HepG2 (cell line): ENCODE data around the gene IL16. TPM values are rescaled to one million over a fixed set of nuclear protein-coding genes. Genes with fewer than 3 reads are reported as not detected.

Source experiments
- ATAC-seq: fragments of 200-7000 bp; cut with Tn5 transposase; 3 replicates; pipeline ENCODE4 v1.9.1; 2020; ENCODE audit warnings: mild to moderate bottlenecking, moderate library complexity
- BruUV-seq: library from RNA; stranded (reverse); fragments of 400-500 nt; replicated peaks from 2 replicates; lab custom pipeline; 2021; lab: Mats Ljungman, UMichigan
- CTCF ChIA-PET: fragments of 300-600 bp; formaldehyde crosslinking; extraction: SDS; loops from one replicate; lab custom pipeline; 2021; ENCODE audit warnings: low total read pairs, inconsistent platforms, low intra/inter-chr PET ratio; lab: Yijun Ruan, JAX
- POLR2A ChIA-PET: fragments of 350-600 bp; sonication (Branson Sonifier 250); formaldehyde crosslinking; loops from one replicate; lab custom pipeline; 2020; ENCODE audit warnings: antibody characterized with exemption, inconsistent platforms; lab: Yijun Ruan, JAX
- DNase-seq: peaks from one replicate; pipeline ENCODE4 v3.0.0-alpha.2; 2015; ENCODE audit warnings: low spot score
- FAIRE-seq: peaks from 3 replicates; lab custom pipeline; 2011; peaks lifted over from hg19 to GRCh38; lab: Jason Lieb, UNC
- H2AFZ ChIP-seq: one replicate; pipeline ENCODE4 v1.6.1; 2011; ENCODE audit warnings: low read length, inconsistent platforms
- H3K27ac ChIP-seq: fragments of 300-600 bp; 3 replicates; pipeline ENCODE4 v1.8.0; 2011; ENCODE audit warnings: mixed run types, mild to moderate bottlenecking, mixed read lengths, low read length, inconsistent platforms; ENCODE audit not compliant: insufficient read depth; ENCODE audit errors: extremely low read length
- H3K27me3 ChIP-seq, 2 experiments: fragments of 200-600 bp in 1 of 2; 2 replicates in 1 of 2; 3 replicates in 1 of 2; pipeline versions ENCODE4 v1.6.0 to v1.8.0; 2011; ENCODE audit warnings: low read length in 2 of 2, mild to moderate bottlenecking in 2 of 2, moderate library complexity in 2 of 2, inconsistent platforms in 1 of 2; ENCODE audit not compliant: insufficient read depth in 2 of 2, control insufficient read depth in 1 of 2
- H3K36me3 ChIP-seq, 2 experiments: fragments of 200-600 bp in 1 of 2; replicated peaks in 1 of 2; 2 replicates in 1 of 2; 3 replicates in 1 of 2; pipeline versions ENCODE4 v1.5.1 to v1.8.0; 2011; ENCODE audit warnings: low read length in 2 of 2, inconsistent platforms in 1 of 2; ENCODE audit not compliant: insufficient read depth in 2 of 2, control insufficient read depth in 1 of 2
- H3K4me1 ChIP-seq: 2 replicates; pipeline ENCODE4 v1.5.1; 2012; ENCODE audit warnings: low read length, inconsistent platforms; ENCODE audit not compliant: insufficient read depth
- H3K4me2 ChIP-seq: 2 replicates; pipeline ENCODE4 v1.6.0; 2011; ENCODE audit warnings: low read depth, low read length, inconsistent platforms
- H3K4me3 ChIP-seq, 3 experiments: fragments of 200-600 bp in 1 of 3; sonication (generic), shearing (Covaris generic) in 1 of 3; replicated peaks in 1 of 3; 2 replicates each; pipeline ENCODE4 v1.5.1; 2011 to 2016; ENCODE audit warnings: low read length in 3 of 3, inconsistent platforms in 2 of 3, low read depth in 2 of 3, mild to moderate bottlenecking in 2 of 3, control low read depth in 1 of 3, mixed read lengths in 1 of 3; ENCODE audit not compliant: insufficient read depth in 1 of 3
- H3K79me2 ChIP-seq: one replicate; pipeline ENCODE4 v1.6.1; 2011; ENCODE audit warnings: low read length, inconsistent platforms; ENCODE audit not compliant: insufficient read depth
- H3K9ac ChIP-seq: 2 replicates; pipeline ENCODE4 v1.6.0; 2011; ENCODE audit warnings: mild to moderate bottlenecking, low read depth, low read length, inconsistent platforms; ENCODE audit not compliant: insufficient read depth
- H3K9me3 ChIP-seq: 2 replicates; pipeline ENCODE4 v1.5.1; 2012; ENCODE audit warnings: mild to moderate bottlenecking, low read length
- H4K20me1 ChIP-seq: 2 replicates; pipeline ENCODE4 v1.6.0; 2011; ENCODE audit warnings: inconsistent platforms, mild to moderate bottlenecking, low read length, moderate library complexity; ENCODE audit not compliant: insufficient read depth
- ATF1 ChIP-seq: IDR thresholded peaks from 2 replicates; pipeline ENCODE4 v1.6.1; 2016; ENCODE audit warnings: mild to moderate bottlenecking, control low read depth
- CCDC6 ChIP-seq: sonication (generic); formaldehyde crosslinking; IDR thresholded peaks from 2 replicates; pipeline ENCODE4 v1.8.1; 2022; ENCODE audit warnings: mild to moderate bottlenecking, missing genetic modification reagents, moderate library complexity
- FOXA3 ChIP-seq: IDR thresholded peaks from 2 replicates; pipeline ENCODE4 v1.6.1; 2016; ENCODE audit warnings: missing genetic modification reagents, missing compliant biosample characterization
- NFRKB ChIP-seq: fragments of 450-650 bp; IDR thresholded peaks from 2 replicates; pipeline ENCODE4 v1.6.1; 2017
- RBM39 ChIP-seq: fragments of 200-400 bp; formaldehyde crosslinking; IDR thresholded peaks from one replicate; pipeline ENCODE4 v1.6.1; 2018; ENCODE audit warnings: antibody characterized with exemption, mild to moderate bottlenecking, low read depth, low read length; ENCODE audit not compliant: poor library complexity, severe bottlenecking
- RCOR2 ChIP-seq: IDR thresholded peaks from 2 replicates; pipeline ENCODE4 v1.6.1; 2016; ENCODE audit warnings: missing biosample characterization, missing genetic modification reagents
- SP5 ChIP-seq: IDR thresholded peaks from 2 replicates; pipeline ENCODE4 v1.6.1; 2016; ENCODE audit warnings: low read depth, borderline replicate concordance
- SRF ChIP-seq: IDR thresholded peaks from 2 replicates; pipeline ENCODE4 v1.6.1; 2011; ENCODE audit warnings: mild to moderate bottlenecking, low read depth, low read length, moderate library complexity
- TCF7L2 ChIP-seq: IDR thresholded peaks from 2 replicates; pipeline ENCODE4 v1.6.1; 2011; ENCODE audit warnings: mild to moderate bottlenecking, low read depth, low read length, moderate library complexity
- TOE1 ChIP-seq: sonication (generic); formaldehyde crosslinking; IDR thresholded peaks from 2 replicates; pipeline ENCODE4 v1.4.0; 2020; ENCODE audit warnings: mild to moderate bottlenecking, missing genetic modification reagents
- ZFP37 ChIP-seq: sonication (generic); formaldehyde crosslinking; IDR thresholded peaks from 2 replicates; pipeline ENCODE4 v1.4.0; 2020; ENCODE audit warnings: missing genetic modification reagents, borderline replicate concordance
- ZFYVE20 ChIP-seq: sonication (generic); formaldehyde crosslinking; IDR thresholded peaks from 2 replicates; pipeline ENCODE4 v1.8.0; 2023; ENCODE audit warnings: low read depth, mild to moderate bottlenecking, moderate library complexity, missing genetic modification reagents, borderline replicate concordance
- ZNF12 ChIP-seq: sonication (generic); formaldehyde crosslinking; IDR thresholded peaks from 2 replicates; pipeline ENCODE4 v1.5.0; 2020; ENCODE audit warnings: missing genetic modification reagents
- ZNF343 ChIP-seq: sonication (generic); formaldehyde crosslinking; IDR thresholded peaks from 2 replicates; pipeline ENCODE4 v1.4.0; 2020; ENCODE audit warnings: mild to moderate bottlenecking, missing genetic modification reagents
- ZNF737 ChIP-seq: sonication (generic); formaldehyde crosslinking; IDR thresholded peaks from 2 replicates; pipeline ENCODE4 v1.5.0; 2020; ENCODE audit warnings: missing genetic modification reagents, mild to moderate bottlenecking, borderline replicate concordance
- ZNF773 ChIP-seq: sonication (generic); formaldehyde crosslinking; IDR thresholded peaks from 2 replicates; pipeline ENCODE4 v1.4.0; 2020; ENCODE audit warnings: missing genetic modification reagents, borderline replicate concordance
- ZNF776 ChIP-seq: sonication (generic); formaldehyde crosslinking; IDR thresholded peaks from 2 replicates; pipeline ENCODE4 v1.4.0; 2020; ENCODE audit warnings: mild to moderate bottlenecking, missing genetic modification reagents
- ZNF841 ChIP-seq: sonication (generic); formaldehyde crosslinking; IDR thresholded peaks from 2 replicates; pipeline ENCODE4 v1.8.1; 2023; ENCODE audit warnings: missing genetic modification reagents, borderline replicate concordance
- WGBS: methylation state at CpG from one replicate; pipeline ENCODE4 v1.1.6; 2017; ENCODE audit warnings: low lambda C conversion rate; 5-methylcytosine and 5-hydroxymethylcytosine counted together
- in situ Hi-C: cut with HindIII; loops from 2 replicates; pipeline ENCODE4 v1.10.0; 2017; ENCODE audit warnings: low pct_unique_long_range_greater_than_20kb; ENCODE audit not compliant: extremely low pct_ligation_motif_present
- intact Hi-C: fragments of 100-400 bp; cut with micrococcal nuclease; formaldehyde crosslinking; loops from one replicate; pipeline ENCODE4 v1.10.0; 2022; ENCODE audit not compliant: unreplicated experiment
- polyA plus RNA-seq, 8 experiments: library from polyadenylated mRNA; depleted of rRNA in 3 of 8; stranded (reverse) in 7 of 8; unstranded in 1 of 8; fragments of >200 nt; fragmentation: Illumina TruSeq in 4 of 8; extraction: Trizol in 4 of 8; gene quantifications; 2 replicates each; pipeline versions ENCODE4 v1.2.1 to v1.2.3, GENCODE V29; 2011 to 2016; ENCODE audit warnings: low read depth in 4 of 8, missing spikeins in 1 of 8, mixed read lengths in 1 of 8; ENCODE audit not compliant: insufficient read depth in 1 of 8
- total RNA-seq, 5 experiments: library from RNA; depleted of rRNA; stranded (reverse); fragments of >200 nt; fragmentation: Illumina TruSeq; extraction: Trizol; gene quantifications; 2 replicates each; pipeline ENCODE4 v1.2.3, GENCODE V29; 2016; ENCODE audit warnings: low read depth in 1 of 5
- TF ChIP-seq, protein P1 (sequence below): sonication (generic); formaldehyde crosslinking; IDR thresholded peaks from 2 replicates; pipeline ENCODE4 v1.4.0; 2020; ENCODE audit warnings: missing genetic modification reagents

The IL16 gene
- total and polyA plus RNA-seq, 2 of the 13 experiments (the other 11 are each of a cell fraction or from before 2014, with no cell fraction given) = 0.03 TPM; not detected in 1

DNA sequence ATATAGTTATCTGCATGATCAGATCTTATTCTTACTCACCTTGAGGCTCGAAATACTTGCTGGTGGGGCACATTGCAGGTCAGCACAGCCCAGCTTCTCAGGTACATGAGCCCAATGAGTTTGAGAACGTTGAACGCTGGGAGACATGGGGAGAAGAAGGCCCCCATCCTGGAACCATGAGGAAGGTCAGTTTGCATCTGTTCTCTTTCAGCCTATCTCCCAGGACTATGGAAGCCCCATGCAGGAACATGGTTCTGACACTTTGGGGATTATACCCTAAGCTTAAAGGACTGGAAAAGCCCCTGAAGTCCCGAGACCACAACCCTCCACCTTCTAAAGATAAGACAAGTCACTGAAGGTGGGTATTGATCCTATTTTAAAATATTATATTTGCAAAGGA lies 144.7 kb downstream of the IL16 start:
- ChIA-PET CTCF (no interaction called here), POLR2A (no interaction called here)
- no peak for TF ChIP-seq ZNF737 (CRISPR knock-in tag)
- no peaks in the 10 kb centered on the region for H3K36me3 ChIP-seq
- no peaks in the 10 kb centered on the region for H3K9me3 ChIP-seq
- 56% methylated on average over 4 of the region's 4 CpGs for WGBS
- H2AFZ ChIP-seq = no peak overlapping the region
- intact Hi-C loops = no loop called here
- DNase-seq = no peak
- in situ Hi-C loops = no loop called here
- no TSS peak for BruUV-seq
- H3K4me2 ChIP-seq = no peak overlapping the region
- H3K4me3 ChIP-seq = no peak overlapping the region
- FAIRE-seq = no peak
- no peak for ATAC-seq
- no peaks in the 10 kb centered on the region for H3K79me2 ChIP-seq
- H3K9ac ChIP-seq = no peak overlapping the region
- H3K27me3 ChIP-seq = no peaks in the 10 kb centered on the region; a peak in 1 of 5 replicates
- H4K20me1 ChIP-seq = no peaks in the 10 kb centered on the region
- no peaks in the 10 kb centered on the region for H3K4me1 ChIP-seq
- H3K27ac ChIP-seq = no peak overlapping the region

DNA sequence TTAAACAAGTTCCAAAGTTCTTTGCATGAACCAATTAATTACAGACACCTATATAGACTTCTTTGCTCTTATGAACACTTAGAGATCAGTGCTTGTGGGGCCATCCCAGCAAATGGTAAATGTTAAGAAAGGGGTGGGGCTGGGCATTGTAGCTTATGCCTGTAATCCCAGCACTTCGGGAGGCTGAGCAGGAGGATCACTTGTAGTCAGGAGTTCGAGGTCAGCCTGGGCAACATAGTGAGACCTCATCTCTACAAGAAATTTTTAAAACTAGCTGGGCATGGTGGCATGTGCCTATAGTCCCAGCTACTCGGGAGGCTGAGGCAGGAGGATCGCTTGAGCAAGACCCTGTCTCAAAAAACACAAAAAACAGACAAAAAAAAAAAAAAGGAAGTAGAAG lies 146.7 kb downstream of the IL16 start:
- no peaks in the 10 kb centered on the region for H4K20me1 ChIP-seq
- no peaks in the 10 kb centered on the region for H3K4me1 ChIP-seq
- DNase-seq (no peak), FAIRE-seq (no peak), ATAC-seq (no peak)
- CTCF ChIA-PET = no interaction called here
- H3K9ac ChIP-seq = no peak overlapping the region
- no peaks in the 10 kb centered on the region for H3K79me2 ChIP-seq
- 12% methylated on average over 4 of the region's 4 CpGs for WGBS
- H3K9me3 ChIP-seq = no peaks in the 10 kb centered on the region
- H3K4me3 ChIP-seq = no peak overlapping the region
- POLR2A ChIA-PET = no interaction called here
- H3K27me3 ChIP-seq = no peaks in the 10 kb centered on the region; a peak in 1 of 5 replicates
- intact Hi-C loops (no loop called here), in situ Hi-C loops (no loop called here)
- BruUV-seq = no TSS peak
- no peak overlapping the region for H2AFZ ChIP-seq
- H3K4me2 ChIP-seq = no peak overlapping the region
- H3K36me3 ChIP-seq = no peaks in the 10 kb centered on the region
- no peak overlapping the region for H3K27ac ChIP-seq
- TF ChIP-seq FOXA3 (CRISPR knock-in tag) = no peak
- TF ChIP-seq NFRKB = no peak
- no peak for TF ChIP-seq SP5 (CRISPR knock-in tag)
- no peak for TF ChIP-seq ZFYVE20 (CRISPR knock-in tag)
- TF ChIP-seq ZNF776 = no peak
- no peak for TF ChIP-seq ZFP37 (CRISPR knock-in tag)
- TF ChIP-seq ZNF343 (CRISPR knock-in tag) = no peak
- no peak for TF ChIP-seq TCF7L2
- TF ChIP-seq CCDC6 (CRISPR knock-in tag) = no peak
- no peak for TF ChIP-seq SRF
- TF ChIP-seq ZNF841 = no peak
- TF ChIP-seq RCOR2 = no peak
- TF ChIP-seq, protein P1, sequence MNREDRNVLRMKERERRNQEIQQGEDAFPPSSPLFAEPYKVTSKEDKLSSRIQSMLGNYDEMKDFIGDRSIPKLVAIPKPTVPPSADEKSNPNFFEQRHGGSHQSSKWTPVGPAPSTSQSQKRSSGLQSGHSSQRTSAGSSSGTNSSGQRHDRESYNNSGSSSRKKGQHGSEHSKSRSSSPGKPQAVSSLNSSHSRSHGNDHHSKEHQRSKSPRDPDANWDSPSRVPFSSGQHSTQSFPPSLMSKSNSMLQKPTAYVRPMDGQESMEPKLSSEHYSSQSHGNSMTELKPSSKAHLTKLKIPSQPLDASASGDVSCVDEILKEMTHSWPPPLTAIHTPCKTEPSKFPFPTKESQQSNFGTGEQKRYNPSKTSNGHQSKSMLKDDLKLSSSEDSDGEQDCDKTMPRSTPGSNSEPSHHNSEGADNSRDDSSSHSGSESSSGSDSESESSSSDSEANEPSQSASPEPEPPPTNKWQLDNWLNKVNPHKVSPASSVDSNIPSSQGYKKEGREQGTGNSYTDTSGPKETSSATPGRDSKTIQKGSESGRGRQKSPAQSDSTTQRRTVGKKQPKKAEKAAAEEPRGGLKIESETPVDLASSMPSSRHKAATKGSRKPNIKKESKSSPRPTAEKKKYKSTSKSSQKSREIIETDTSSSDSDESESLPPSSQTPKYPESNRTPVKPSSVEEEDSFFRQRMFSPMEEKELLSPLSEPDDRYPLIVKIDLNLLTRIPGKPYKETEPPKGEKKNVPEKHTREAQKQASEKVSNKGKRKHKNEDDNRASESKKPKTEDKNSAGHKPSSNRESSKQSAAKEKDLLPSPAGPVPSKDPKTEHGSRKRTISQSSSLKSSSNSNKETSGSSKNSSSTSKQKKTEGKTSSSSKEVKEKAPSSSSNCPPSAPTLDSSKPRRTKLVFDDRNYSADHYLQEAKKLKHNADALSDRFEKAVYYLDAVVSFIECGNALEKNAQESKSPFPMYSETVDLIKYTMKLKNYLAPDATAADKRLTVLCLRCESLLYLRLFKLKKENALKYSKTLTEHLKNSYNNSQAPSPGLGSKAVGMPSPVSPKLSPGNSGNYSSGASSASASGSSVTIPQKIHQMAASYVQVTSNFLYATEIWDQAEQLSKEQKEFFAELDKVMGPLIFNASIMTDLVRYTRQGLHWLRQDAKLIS (CRISPR knock-in tag) = no peak
- no peak for TF ChIP-seq ATF1 (CRISPR knock-in tag)
- no peak for TF ChIP-seq ZNF773 (CRISPR knock-in tag)
- no peak for TF ChIP-seq ZNF12 (CRISPR knock-in tag)
- TF ChIP-seq TOE1 = no peak
- TF ChIP-seq RBM39 = no peak
